Measurements from ENCODE around the gene ZBTB5.

Gene ZBTB5

DNA sequence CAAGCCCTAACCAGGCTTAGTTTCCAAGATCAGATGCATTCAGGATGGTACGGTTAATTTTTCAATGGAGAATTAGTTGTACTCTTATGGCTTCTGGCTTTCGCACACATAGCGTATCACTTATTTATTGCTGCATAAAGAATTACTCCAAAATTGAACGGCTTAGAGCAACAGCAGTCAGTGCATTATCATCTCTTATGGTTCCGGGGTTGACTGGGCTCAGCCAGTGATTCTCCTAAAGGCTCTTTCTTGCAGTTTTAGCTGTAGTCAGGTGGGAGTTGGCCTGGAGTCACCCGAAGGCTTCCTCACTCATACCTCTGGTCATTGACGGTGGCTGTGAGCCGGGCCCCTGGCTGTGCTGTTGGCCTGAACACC lies 43.3 kb downstream of the ZBTB5 start:
- peak overlapping the region in 6 of 7 experiments; percentile 78 to 95 (median 86) for H3K4me3 ChIP-seq (ENCODE audit: control insufficient read depth in 1 of 7, extremely low read depth in 1 of 7, insufficient read depth in 4 of 7, low read depth in 2 of 7, low read length in 6 of 7)
- no peak for DNase-seq
- POLR2A ChIA-PET: no interaction called here
- no peaks in the 10 kb centered on the region for H3K9me3 ChIP-seq (ENCODE audit: control extremely low read depth in 1 of 5, control insufficient read depth in 4 of 5, insufficient read depth in 2 of 5, low read depth in 1 of 5, low read length in 4 of 5)
- H3K4me1 ChIP-seq (ENCODE audit: control extremely low read depth in 1 of 4, control insufficient read depth in 4 of 4, insufficient read depth in 4 of 4, low read length in 3 of 4): peaks cover 0 to 28% (median 23%) of the 10 kb centered on the region in 4 experiments
- H3K27ac ChIP-seq (ENCODE audit: insufficient read depth in 1 of 2, low read depth in 1 of 2, low read length in 2 of 2, poor library complexity in 1 of 2, severe bottlenecking in 2 of 2): peak overlapping the region; percentile 64 to 90
- H3K36me3 ChIP-seq (ENCODE audit: control insufficient read depth in 4 of 4, insufficient read depth in 4 of 4, low read length in 3 of 4): peaks cover 3 to 28% (median 15%) of the 10 kb centered on the region in 4 experiments
- 76% methylated on average over 7 of the region's 8 CpGs for WGBS (ENCODE audit: insufficient coverage)
- CTCF ChIA-PET: no interaction called here
- H3K27me3 ChIP-seq (replicated peaks in 2 of 5; ENCODE audit: control insufficient read depth in 4 of 5, insufficient read depth in 5 of 5, low read length in 4 of 5): no peaks in the 10 kb centered on the region

DNA sequence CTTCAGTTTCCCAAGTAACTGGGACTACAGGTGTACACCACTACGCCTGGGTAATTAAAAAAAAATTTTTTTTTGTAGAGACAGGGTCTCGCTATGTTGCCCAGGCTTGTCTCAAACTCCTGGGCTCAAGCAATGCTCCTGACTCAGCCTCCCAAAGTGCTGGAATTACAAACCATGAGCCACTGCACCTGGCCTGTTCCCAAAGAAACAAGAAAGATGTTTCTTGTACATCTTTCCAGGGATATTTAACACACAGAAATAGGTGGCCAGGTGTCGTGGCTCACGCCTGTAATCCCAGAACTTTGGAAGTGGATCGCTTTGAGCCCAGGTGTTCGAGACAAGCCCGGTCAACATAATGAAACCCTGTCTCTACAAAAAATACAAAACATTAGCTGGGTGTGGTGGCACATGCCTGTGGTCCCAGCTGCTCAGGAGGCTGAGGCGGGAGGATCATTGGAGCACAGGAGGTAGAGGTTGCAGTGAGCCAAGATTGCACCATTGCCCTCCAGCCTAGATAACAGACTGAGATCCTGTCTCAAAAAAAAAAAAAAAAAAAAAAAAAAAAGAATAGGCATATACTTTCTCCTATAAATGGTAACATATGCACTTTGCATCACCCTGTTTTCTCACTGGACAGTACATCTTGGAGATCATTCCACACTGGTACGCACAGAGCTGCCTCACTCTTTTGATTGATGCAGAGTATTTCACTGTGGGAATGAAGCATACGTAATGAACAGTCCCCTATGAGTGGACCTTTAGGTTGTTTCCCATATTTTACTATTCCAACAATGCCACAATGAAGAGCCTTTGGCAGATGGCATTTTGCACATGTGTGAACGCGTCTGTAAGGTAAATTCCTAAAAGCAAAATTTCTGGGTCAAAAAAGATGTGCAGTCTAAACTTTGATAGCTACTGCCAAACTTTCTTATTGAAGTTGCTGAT lies 44.7 kb downstream of the ZBTB5 start:
- DNase-seq: no peak
- CTCF ChIA-PET: no interaction called here
- peaks cover 0 to 25% (median 23%) of the 10 kb centered on the region in 4 experiments for H3K4me1 ChIP-seq (ENCODE audit: control extremely low read depth in 1 of 4, control insufficient read depth in 4 of 4, insufficient read depth in 4 of 4, low read length in 3 of 4)
- no peak overlapping the region for H3K4me3 ChIP-seq (ENCODE audit: control insufficient read depth in 1 of 7, extremely low read depth in 1 of 7, insufficient read depth in 4 of 7, low read depth in 2 of 7, low read length in 6 of 7)
- H3K36me3 ChIP-seq (ENCODE audit: control insufficient read depth in 4 of 4, insufficient read depth in 4 of 4, low read length in 3 of 4): peaks cover 3 to 17% (median 5%) of the 10 kb centered on the region in 4 experiments
- WGBS (ENCODE audit: insufficient coverage): 98% methylated on average over 3 of the region's 12 CpGs
- no peaks in the 10 kb centered on the region for H3K27me3 ChIP-seq (replicated peaks in 2 of 5; ENCODE audit: control insufficient read depth in 4 of 5, insufficient read depth in 5 of 5, low read length in 4 of 5)
- no peaks in the 10 kb centered on the region for H3K9me3 ChIP-seq (ENCODE audit: control extremely low read depth in 1 of 5, control insufficient read depth in 4 of 5, insufficient read depth in 2 of 5, low read depth in 1 of 5, low read length in 4 of 5)
- POLR2A ChIA-PET: no interaction called here
- no peak overlapping the region for H3K27ac ChIP-seq (ENCODE audit: insufficient read depth in 1 of 2, low read depth in 1 of 2, low read length in 2 of 2, poor library complexity in 1 of 2, severe bottlenecking in 2 of 2)

DNA sequence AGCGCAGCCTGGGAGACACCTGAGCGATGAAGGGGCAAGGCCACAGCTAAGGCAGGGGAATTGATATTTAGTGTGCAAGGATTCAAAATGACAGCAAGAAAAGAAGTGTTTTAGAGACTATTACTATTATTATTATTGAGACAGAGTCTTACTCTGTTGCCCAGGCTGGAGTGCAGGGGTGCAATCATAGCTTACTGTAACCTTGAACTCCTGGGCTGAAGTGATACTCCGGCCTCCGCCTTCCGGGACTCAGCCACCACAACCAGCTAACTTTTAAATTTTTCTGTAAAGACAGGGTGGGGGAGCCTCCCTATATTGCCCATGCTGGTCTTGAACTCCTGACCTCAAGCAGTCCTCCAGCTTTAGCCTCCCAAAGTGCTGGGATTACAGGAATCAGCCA lies 46.0 kb downstream of the ZBTB5 start:
- Histone ChIP-seq H3K27me3 (replicated peaks in 2 of 5; ENCODE audit: control insufficient read depth in 4 of 5, insufficient read depth in 5 of 5, low read length in 4 of 5) (no peaks in the 10 kb centered on the region), H3K4me1 (ENCODE audit: control extremely low read depth in 1 of 4, control insufficient read depth in 4 of 4, insufficient read depth in 4 of 4, low read length in 3 of 4) (peaks cover 0 to 24% (median 21%) of the 10 kb centered on the region in 4 experiments), H3K9me3 (ENCODE audit: control extremely low read depth in 1 of 5, control insufficient read depth in 4 of 5, insufficient read depth in 2 of 5, low read depth in 1 of 5, low read length in 4 of 5) (no peaks in the 10 kb centered on the region), H3K4me3 (ENCODE audit: control insufficient read depth in 1 of 7, extremely low read depth in 1 of 7, insufficient read depth in 4 of 7, low read depth in 2 of 7, low read length in 6 of 7) (no peak overlapping the region), H3K36me3 (ENCODE audit: control insufficient read depth in 4 of 4, insufficient read depth in 4 of 4, low read length in 3 of 4) (peaks cover 0 to 4% (median 0%) of the 10 kb centered on the region in 4 experiments), H3K27ac (ENCODE audit: insufficient read depth in 1 of 2, low read depth in 1 of 2, low read length in 2 of 2, poor library complexity in 1 of 2, severe bottlenecking in 2 of 2) (no peak overlapping the region)
- no peak for DNase-seq
- CTCF ChIA-PET: interaction anchor here (0.8 to 2.2 kb wide), 3 partner anchors 12 to 430 kb away, joined by 3 to 10 read pairs (median 3); no protein-coding TSS in a partner anchor
- 100% methylated on average over 4 of the region's 5 CpGs for WGBS (ENCODE audit: insufficient coverage)
- POLR2A ChIA-PET: no interaction called here

DNA sequence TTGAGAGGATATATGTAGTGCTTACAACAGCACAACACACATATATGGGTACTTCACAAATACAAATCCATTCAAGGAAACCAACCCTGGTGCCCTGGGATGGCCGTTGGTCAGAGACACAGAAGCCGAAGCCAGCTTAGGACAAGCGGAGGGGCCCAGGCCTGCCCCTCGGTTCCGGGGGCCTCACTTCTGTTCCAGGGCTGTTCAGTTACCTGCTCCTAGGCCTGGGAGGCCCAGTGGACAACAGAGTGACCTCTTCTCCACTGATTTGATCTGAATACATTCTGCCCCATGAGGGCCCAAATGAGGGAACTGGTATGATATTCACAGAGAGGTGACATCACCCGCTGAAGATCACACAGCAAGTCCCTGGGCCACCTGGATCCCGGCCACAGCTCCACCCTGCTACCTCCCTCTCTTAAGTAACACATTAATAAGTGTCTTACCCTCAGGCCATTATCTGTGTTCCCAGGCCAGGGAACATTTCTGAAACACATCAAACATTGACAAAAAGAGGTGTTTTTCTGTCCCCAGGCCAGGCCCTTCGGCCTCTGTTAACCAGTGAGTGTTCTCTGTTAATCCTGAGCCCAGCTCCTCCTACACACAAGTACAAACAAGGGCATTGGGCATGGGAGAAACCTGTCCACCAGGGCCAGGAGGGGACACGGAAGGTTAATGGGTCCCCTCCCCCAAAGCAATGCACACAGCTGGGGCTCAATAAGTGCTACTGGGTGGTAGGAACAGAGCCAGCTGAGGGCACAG lies 47.2 kb downstream of the ZBTB5 start:
- 95% methylated on average over 8 of the region's 9 CpGs for WGBS (ENCODE audit: insufficient coverage)
- Histone ChIP-seq H3K36me3 (ENCODE audit: control insufficient read depth in 4 of 4, insufficient read depth in 4 of 4, low read length in 3 of 4) (no peaks in the 10 kb centered on the region), H3K27ac (ENCODE audit: insufficient read depth in 1 of 2, low read depth in 1 of 2, low read length in 2 of 2, poor library complexity in 1 of 2, severe bottlenecking in 2 of 2) (no peak overlapping the region), H3K9me3 (ENCODE audit: control extremely low read depth in 1 of 5, control insufficient read depth in 4 of 5, insufficient read depth in 2 of 5, low read depth in 1 of 5, low read length in 4 of 5) (no peaks in the 10 kb centered on the region), H3K4me1 (ENCODE audit: control extremely low read depth in 1 of 4, control insufficient read depth in 4 of 4, insufficient read depth in 4 of 4, low read length in 3 of 4) (peaks cover 0 to 13% (median 10%) of the 10 kb centered on the region in 4 experiments), H3K27me3 (replicated peaks in 2 of 5; ENCODE audit: control insufficient read depth in 4 of 5, insufficient read depth in 5 of 5, low read length in 4 of 5) (no peaks in the 10 kb centered on the region), H3K4me3 (ENCODE audit: control insufficient read depth in 1 of 7, extremely low read depth in 1 of 7, insufficient read depth in 4 of 7, low read depth in 2 of 7, low read length in 6 of 7) (no peak overlapping the region)
- POLR2A ChIA-PET: interaction anchor here (0.6 kb wide), 1 partner anchor 63 kb away, joined by 3 read pairs; no protein-coding TSS in a partner anchor
- CTCF ChIA-PET: interaction anchor here (1.0 to 2.2 kb wide), 2 partner anchors 11 to 429 kb away, joined by 3 to 10 read pairs; no protein-coding TSS in a partner anchor
- no peak for DNase-seq

DNA sequence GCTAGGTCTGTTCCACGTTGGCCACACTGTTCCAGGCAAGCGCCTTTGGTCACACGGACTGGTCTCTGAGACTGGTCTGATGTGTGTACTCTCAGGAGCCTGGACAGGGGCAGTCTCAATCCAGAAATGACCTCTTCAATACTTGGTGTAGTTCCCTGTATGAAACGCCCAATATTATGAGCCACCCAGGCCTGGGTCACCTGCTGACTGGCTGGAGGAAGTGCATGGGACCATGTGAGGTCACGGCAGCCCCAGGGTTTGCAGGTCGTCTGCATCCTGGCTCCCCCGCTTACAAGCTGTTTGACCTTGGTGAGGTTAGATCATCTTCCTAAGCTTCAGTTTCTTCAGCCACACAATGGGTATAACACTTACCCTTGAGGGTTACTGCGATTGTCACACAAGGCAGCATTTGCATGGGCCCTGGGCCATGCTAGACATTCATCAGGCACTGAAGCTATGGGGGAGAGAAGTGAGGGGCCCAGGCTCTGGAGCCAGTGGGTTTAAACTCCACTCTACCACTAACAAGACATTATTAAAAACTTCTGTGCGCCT lies 47.9 kb downstream of the ZBTB5 start:
- no peak overlapping the region for H3K27ac ChIP-seq (ENCODE audit: insufficient read depth in 1 of 2, low read depth in 1 of 2, low read length in 2 of 2, poor library complexity in 1 of 2, severe bottlenecking in 2 of 2)
- ChIA-PET POLR2A (no interaction called here), CTCF (interaction anchor here (2.2 kb wide), 1 partner anchor 10 kb away, joined by 10 read pairs; no protein-coding TSS in a partner anchor)

DNA sequence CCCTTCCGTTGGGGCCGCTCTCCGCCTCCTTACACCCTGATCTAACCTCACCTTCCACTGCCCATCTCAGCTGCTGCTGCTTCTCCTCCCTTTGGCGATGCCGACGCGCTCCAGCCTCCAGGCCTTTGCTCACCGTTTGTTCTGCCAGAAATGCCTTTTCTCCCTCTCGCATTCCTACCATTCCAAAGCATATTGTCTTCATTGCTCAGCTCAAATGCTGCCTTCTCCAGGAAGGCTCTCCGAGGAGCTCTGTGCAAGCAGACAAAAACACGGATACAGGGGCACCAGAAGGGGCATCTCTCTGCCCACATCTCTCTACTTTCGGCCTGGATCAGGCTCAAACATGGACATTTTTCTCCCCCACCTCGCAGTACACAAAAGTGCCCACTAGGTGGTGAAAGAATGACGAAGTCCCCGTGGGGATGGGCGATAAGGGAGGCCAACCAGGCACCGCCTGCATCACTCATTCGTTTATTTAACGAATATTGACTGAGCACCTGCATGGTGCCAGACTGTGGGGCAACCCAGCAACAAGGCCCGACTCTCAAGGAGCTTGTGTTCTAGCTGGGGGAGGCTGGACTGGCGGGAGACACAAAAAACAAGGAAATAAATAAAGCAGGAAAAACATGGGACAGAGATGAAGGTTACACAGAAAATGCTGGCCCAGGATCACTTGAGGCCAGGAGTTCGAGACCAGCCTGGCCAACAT lies 50.1 kb downstream of the ZBTB5 start:
- no peak overlapping the region for H3K27ac ChIP-seq (ENCODE audit: insufficient read depth in 1 of 2, low read depth in 1 of 2, low read length in 2 of 2, poor library complexity in 1 of 2, severe bottlenecking in 2 of 2)
- ChIA-PET CTCF (interaction anchor here (0.8 to 2.4 kb wide), 14 partner anchors 9 to 94 kb away, joined by 3 to 8 read pairs (median 3); no protein-coding TSS in a partner anchor), POLR2A (no interaction called here)
- WGBS (ENCODE audit: insufficient coverage): 31% methylated on average over 16 of the region's 22 CpGs
- H3K9me3 ChIP-seq (ENCODE audit: control extremely low read depth in 1 of 5, control insufficient read depth in 4 of 5, insufficient read depth in 2 of 5, low read depth in 1 of 5, low read length in 4 of 5): no peaks in the 10 kb centered on the region
- no peaks in the 10 kb centered on the region for H3K4me1 ChIP-seq (ENCODE audit: control extremely low read depth in 1 of 4, control insufficient read depth in 4 of 4, insufficient read depth in 4 of 4, low read length in 3 of 4)
- DNase-seq: peak; percentile 74 to 88 (median 85)
- no peaks in the 10 kb centered on the region for H3K27me3 ChIP-seq (replicated peaks in 2 of 5; ENCODE audit: control insufficient read depth in 4 of 5, insufficient read depth in 5 of 5, low read length in 4 of 5)
- H3K4me3 ChIP-seq (ENCODE audit: control insufficient read depth in 1 of 7, extremely low read depth in 1 of 7, insufficient read depth in 4 of 7, low read depth in 2 of 7, low read length in 6 of 7): no peak overlapping the region
- no peaks in the 10 kb centered on the region for H3K36me3 ChIP-seq (ENCODE audit: control insufficient read depth in 4 of 4, insufficient read depth in 4 of 4, low read length in 3 of 4)

More for the DNA sequence above, 47.9 kb downstream of the ZBTB5 start:
- no peak for DNase-seq
- Histone ChIP-seq H3K9me3 (ENCODE audit: control extremely low read depth in 1 of 5, control insufficient read depth in 4 of 5, insufficient read depth in 2 of 5, low read depth in 1 of 5, low read length in 4 of 5) (no peaks in the 10 kb centered on the region), H3K36me3 (ENCODE audit: control insufficient read depth in 4 of 4, insufficient read depth in 4 of 4, low read length in 3 of 4) (no peaks in the 10 kb centered on the region), H3K4me1 (ENCODE audit: control extremely low read depth in 1 of 4, control insufficient read depth in 4 of 4, insufficient read depth in 4 of 4, low read length in 3 of 4) (peaks cover 0 to 9% (median 7%) of the 10 kb centered on the region in 4 experiments), H3K4me3 (ENCODE audit: control insufficient read depth in 1 of 7, extremely low read depth in 1 of 7, insufficient read depth in 4 of 7, low read depth in 2 of 7, low read length in 6 of 7) (no peak overlapping the region), H3K27me3 (replicated peaks in 2 of 5; ENCODE audit: control insufficient read depth in 4 of 5, insufficient read depth in 5 of 5, low read length in 4 of 5) (no peaks in the 10 kb centered on the region)
- 94% methylated on average over 8 of the region's 9 CpGs for WGBS (ENCODE audit: insufficient coverage)
